GM21367 (cell line): ENCODE measurements around the gene SLC35A3.
"Not testable (repeated sequence)": the region's sequence is repeated elsewhere in the genome, so short reads cannot be mapped to it uniquely, and the experiment has no call there.

ENCODE experiments used
- ATAC-seq: cut with Tn5 transposase; IDR thresholded peaks from one replicate; pipeline ENCODE4 v1.9.1; 2021; ENCODE audit not compliant: unreplicated experiment

SLC35A3 gene

GRCh38 chr1:99970713-99971255, 988 bp downstream of the SLC35A3 start:
- no peak for ATAC-seq

DNA sequence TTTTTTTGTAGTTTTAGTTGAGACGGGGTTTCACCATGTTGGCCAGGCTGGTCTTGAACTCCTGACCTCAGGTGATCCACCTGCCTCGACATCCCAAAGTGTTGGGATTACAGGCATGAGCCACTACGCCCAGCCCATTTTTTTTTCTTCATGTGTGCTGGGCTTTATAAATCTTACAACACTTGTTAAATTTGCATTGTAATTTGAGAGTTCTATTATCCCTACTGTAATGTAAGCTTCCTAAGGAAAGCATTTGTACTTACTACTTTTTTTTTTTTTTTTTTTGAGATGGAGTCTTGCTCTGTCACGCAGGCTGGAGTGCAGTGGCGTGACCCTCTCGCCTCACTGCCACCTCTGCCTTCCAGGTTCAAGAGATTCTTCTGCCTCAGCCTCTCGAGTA, 2.3 kb downstream of the SLC35A3 start:
- ATAC-seq = not testable (repeated sequence)

GRCh38 chr1:99975529-99975928, 5.7 kb downstream of the SLC35A3 start:
- no peak for ATAC-seq

DNA sequence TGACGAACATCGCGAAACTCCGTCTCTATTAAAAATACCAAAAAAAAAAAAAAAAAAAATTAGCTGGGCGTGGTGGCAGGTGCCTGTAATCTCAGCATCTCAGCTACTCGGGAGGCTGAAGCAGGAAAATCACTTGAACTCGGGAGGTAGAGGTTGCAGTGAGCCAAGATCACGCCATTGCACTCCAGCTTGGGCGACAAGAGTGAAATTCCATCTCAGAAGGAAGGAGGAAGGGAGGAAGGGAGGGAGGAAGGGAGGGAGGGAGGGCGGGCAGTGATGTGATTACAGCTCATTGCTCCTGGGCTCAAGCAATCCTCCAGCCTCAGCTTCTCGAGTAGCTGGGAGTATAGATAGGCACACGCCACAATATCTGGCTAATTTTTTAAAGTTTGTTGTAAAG, 7.5 kb downstream of the SLC35A3 start:
- not testable (repeated sequence) for ATAC-seq

- no peak for ATAC-seq
These were observed 8.4 kb downstream of the SLC35A3 start for GRCh38 chr1:99978218-99978617.

DNA sequence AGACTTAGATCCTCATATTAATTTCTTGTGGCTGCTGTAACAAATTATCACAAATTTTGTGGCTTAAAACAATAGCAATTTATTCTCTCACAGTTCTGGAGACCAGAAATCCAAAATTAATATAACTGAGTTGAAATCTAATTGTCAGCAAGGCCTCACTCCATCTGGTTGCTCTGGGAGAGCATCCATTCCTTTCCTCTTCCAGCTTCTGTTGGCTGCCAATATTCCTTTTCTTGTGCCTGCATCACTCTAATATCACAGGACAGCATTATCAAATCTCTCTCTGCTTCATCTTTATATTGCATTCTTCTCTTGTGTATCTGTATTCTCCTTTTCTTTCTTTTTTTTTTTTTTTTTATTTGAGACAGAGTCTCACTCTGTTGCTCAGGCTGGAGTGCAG, 9.3 kb downstream of the SLC35A3 start:
- ATAC-seq = no peak

DNA sequence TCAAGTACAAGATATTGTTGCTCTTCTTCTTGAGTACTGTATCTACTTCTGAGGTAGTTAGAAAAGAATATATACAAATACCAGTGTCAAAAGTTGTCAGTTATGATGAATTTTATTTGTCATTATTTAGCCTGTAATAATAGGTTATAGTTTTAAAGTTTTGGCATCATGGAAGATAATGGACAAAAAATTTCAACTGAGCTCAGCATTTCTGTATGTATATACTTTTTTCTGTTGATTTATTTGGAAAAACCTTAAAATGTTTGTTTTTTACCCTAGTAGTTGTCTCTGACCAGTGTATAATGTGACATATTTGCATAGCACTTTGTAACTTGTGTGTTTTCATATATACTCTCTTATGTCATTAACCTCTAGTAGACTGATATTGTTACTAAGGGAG, 11.1 kb downstream of the SLC35A3 start:
- ATAC-seq = no peak

DNA sequence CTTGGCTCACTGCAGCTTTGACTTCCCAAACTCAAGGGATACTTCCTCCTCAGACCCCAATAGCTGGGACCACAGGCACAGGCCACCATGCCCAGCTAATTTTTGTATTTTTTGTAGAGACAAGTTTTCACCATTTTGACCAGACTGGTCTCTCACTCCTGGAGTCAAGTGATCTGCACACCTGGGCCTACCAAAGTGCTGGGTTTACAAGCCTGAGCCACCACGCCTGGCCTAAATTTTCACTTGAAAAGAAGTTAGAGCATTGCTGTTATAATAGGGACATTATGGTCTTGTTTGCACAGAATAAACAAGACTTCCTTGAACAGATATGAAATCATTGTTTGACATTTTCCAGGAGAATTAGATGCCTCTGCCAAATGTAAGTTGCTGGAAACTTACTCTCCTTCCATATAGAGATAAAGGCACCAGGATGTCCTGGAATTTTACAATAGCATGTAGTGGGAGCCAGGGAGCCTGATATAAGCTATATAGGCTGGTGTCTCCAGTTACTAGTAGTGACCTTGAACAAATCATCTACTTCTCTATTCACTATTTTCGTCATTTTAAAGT, 16.9 kb downstream of the SLC35A3 start:
- no peak for ATAC-seq

GRCh38 chr1:99988210-99988765, 18.5 kb downstream of the SLC35A3 start:
- ATAC-seq = no peak

DNA sequence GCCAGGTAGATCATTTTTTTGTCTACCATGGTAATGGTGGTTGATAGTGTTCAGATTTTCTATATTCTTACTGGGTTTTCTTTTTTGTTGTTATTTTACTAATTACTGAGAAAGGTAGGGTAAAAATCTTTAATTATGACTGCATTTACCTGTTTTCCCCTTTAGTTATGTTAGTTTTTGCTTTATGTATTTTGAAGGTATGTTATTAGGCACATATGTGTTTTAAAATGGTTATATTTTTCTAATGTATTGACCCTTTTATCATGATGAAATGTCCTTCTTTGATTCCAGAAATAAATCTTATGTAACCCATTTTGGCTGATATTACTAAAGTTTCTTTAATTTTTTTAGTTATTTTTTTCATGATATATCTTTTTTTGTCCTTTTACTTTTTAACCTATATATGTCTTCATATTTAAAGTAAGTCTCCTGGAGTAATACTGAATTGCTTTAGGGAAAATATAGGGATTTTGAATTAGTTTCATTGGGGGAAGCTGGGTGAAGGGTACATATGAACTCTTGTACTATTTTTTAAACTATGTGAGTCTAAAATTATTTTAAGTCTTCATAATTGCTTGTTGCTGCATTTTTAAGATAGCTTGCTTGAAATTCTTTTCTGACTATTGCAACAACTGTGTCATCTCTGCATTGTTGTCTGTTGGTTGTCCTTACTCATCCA, 22.4 kb downstream of the SLC35A3 start:
- ATAC-seq = no peak

GRCh38 chr1:99992760-99993467, 23.1 kb downstream of the SLC35A3 start:
- ATAC-seq = no peak

DNA sequence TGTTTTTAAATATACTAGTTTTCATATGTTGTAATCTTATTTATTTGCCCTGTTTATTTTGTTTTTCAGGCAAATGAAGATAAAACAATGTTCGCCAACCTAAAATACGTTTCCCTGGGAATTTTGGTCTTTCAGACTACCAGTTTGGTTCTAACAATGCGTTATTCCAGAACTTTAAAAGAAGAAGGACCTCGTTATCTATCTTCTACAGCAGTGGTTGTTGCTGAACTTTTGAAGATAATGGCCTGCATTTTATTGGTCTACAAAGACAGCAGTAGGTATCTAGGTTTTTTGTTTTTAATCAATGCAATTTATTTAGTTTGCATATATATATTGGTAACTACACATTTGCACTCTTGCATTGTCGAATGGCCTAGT, 23.7 kb downstream of the SLC35A3 start:
- no peak for ATAC-seq

DNA sequence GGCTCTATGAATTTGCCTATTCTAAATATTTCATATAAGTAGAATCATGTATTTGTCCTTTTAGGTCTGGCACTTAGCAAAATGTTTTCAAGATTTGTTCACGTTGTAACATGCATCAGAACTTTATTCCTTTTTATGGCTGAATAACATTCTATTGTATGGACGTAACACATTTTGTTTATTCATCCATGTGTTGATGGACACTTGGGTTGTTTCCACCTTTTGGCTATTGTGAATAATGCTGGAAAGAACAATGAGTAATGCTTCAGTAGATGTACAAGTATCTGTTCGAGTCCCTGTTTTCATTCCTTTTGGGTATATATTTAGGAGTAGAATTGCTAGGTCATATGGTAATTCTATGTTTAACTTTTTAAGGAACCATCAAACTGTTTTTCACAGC, 24.7 kb downstream of the SLC35A3 start:
- ATAC-seq = no peak

GRCh38 chr1:99996951-99997350, 27.2 kb downstream of the SLC35A3 start:
- ATAC-seq = no peak

DNA sequence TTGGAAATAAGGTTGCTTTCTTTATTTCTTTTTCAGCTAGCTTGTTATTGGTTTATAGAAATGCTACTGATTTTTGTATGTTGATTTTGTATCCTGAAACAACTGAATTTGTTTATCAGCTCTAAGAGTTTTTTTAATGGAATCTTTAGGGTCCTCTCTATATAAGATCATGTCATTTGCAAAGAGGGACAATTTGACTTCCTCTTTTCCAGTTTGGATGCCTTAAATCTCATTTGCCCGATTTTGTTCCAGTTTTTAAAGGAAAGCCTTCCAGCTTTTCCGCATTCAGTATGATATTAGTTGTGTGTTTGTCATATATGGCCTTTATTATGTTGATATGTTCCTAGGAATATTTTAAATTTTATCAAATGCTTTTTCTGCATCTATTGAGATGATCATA, 31.7 kb downstream of the SLC35A3 start:
- ATAC-seq = no peak

- no peak for ATAC-seq
These were observed 35.6 kb downstream of the SLC35A3 start for GRCh38 chr1:100005424-100005823.

DNA sequence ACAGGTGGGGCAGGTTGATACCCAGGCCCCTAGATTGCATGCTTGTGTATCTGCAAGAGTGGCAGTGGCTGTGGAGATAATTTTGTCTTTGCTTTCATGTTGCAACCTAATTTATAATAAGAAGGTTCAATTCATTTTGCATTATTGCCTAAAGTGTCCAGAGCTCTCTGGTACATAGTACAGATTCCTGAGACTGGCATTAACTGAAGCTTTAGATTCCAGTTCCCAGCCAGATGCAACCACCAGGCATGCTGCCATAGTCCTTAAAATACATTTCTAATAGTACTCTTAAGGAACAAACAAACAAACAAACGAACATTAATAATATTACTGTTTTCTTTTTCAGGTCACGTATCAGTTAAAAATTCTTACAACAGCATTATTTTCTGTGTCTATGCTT, 36.9 kb downstream of the SLC35A3 start:
- ATAC-seq = no peak

GRCh38 chr1:100009458-100009857, 39.7 kb downstream of the SLC35A3 start:
- no peak for ATAC-seq

DNA sequence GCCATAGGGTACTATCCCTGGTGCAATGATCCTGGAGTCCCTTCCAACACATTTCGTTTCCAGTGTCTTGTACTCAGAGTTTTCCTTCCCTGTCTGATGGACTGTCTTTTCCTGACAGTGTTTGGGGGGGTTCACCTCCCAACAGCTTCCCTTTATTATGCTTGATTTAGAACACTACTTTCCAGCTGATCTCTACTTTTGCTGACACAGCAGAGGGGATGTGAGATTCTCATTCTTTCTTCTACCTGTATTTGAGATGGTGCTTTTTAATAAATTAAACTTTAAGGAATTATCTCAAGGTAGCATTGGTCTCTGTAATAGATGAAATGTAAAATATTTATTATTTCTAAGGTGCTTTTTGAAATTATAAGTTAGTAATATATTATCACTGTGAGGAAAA, 41.0 kb downstream of the SLC35A3 start:
- no peak for ATAC-seq

GRCh38 chr1:100019220-100019619, 49.4 kb downstream of the SLC35A3 start:
- no peak for ATAC-seq

DNA sequence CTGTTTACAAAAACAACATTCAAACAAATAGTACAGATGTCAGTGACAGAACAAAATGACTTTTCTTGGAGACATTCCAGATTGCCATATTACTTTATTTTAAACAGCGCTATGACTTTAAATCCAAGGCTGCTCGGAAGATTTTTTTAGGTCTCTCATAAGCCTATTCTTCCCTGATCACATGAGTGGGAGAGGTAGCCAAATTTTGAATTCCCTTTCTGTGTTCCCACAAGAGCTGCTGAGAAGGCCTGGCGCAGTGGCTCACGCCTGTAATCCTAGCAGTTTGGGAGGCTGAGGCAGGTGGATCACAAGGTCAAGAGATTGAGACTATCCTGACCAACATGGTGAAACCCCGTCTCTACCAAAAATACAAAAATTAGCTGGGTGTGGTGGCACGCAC, 53.7 kb downstream of the SLC35A3 start:
- no peak for ATAC-seq

GRCh38 chr1:100027212-100027611, 57.4 kb downstream of the SLC35A3 start:
- ATAC-seq = no peak
